GM19455 (cell line): ENCODE results near the gene CASS4.

ENCODE experiments used
- ATAC-seq: cut with Tn5 transposase; IDR thresholded peaks from one replicate; pipeline ENCODE4 v1.9.1; 2021; ENCODE audit not compliant: unreplicated experiment

The CASS4 gene

GRCh38 chr20:56422076-56422823, 10.2 kb downstream of the CASS4 start:
- ATAC-seq, result no peak

DNA sequence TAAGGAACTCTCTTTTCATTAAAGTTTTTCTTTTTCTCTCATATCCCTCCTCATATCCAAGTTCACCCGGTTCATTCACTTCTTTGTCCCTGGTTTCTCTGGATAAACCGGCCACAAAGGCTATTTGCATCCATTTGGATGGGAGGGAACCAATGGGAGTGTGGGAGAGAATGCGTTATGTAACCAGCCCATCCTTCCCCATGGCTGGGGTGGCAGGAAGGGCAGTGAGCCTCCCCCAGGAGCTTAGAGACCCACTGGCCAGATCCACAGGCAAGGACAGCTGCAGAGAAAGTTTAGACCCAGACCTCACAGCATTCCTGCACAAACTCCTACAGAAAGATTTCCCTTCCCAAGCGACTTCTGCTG, 10.7 kb downstream of the CASS4 start:
- no peak for ATAC-seq

DNA sequence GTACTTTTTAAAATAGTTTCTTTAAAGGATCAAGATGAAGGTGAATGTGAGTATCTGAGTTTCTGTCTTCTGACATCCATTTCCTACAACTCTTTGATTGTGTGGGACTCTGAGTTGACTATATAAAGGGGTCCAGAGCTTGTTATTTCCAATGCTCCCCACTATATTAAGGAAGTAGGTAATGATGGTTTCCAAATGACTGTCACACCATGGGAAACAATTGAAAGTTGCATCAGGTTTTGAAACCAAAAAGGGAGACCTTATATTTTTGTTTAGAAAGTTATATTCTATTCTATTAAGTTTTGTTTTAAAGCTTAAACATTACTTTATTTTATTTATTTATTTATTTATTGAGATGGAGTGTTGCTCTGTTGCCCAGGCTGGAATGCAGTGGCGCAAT, 11.2 kb downstream of the CASS4 start:
- ATAC-seq, result no peak

- no peak for ATAC-seq
These were observed 11.8 kb downstream of the CASS4 start for GRCh38 chr20:56423886-56424285.

- no peak for ATAC-seq
These were observed 12.9 kb downstream of the CASS4 start for GRCh38 chr20:56424931-56425330.

GRCh38 chr20:56426026-56426425, 14.0 kb downstream of the CASS4 start:
- no peak for ATAC-seq

GRCh38 chr20:56426926-56427325, 14.9 kb downstream of the CASS4 start:
- no peak for ATAC-seq

DNA sequence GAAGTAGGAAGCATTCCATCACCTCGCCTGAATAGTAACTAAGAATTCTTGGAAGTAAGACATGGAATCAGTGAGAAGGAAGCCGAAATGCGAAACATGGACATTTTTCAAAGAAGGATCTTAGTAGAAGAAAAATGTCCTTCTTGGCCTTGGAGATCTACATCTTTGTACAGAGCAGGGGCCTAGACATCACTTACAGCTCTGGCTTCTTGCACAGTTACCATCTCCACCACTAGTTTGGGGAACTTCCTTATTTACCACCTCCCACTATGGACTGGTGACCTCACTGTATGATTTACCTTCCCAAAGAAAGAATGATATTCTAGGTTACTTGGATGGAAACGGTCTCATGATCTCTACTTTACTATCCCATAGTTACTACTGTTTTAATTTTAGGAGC, 15.7 kb downstream of the CASS4 start:
- ATAC-seq, result no peak

DNA sequence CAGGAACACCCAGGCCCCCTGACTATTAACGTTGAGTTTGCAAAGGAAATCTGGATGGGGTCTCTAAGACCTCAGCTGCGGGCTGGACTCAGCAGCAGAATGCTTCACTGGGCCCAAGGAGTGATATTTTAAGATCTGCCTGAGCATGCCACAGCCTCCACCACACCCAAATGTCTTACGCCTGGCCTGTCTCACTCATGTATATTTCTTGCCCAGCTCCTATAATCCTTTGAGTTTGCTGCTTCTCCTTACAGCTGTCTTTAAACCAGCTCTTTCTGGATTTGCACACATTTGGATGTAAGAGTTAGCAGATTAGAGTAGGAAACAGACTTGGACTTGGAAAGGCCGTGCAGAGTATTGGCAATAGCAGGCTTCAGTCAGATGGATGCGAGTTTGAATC, 16.4 kb downstream of the CASS4 start:
- no peak for ATAC-seq

DNA sequence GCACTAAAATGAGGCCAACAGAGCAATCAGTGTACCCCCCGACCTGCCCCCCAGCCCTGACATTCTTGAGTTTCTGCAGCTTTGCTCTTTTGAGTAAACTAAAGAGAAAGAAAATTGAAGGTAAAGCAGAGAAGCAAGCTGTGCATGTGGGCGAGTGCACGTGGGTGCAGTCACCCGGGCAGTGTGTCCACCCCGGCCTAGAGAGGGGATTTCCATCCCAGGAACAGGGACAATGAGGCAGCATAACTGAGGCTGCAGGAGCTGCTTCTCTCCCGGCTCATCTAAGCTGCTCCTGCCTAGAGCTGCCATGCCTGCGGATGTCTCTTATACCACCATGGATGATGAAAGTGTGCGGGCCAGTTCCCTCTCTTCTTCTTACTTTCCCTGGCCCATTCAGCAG, 16.8 kb downstream of the CASS4 start:
- ATAC-seq, result no peak

GRCh38 chr20:56429502-56429901, 17.4 kb downstream of the CASS4 start:
- ATAC-seq, result no peak

DNA sequence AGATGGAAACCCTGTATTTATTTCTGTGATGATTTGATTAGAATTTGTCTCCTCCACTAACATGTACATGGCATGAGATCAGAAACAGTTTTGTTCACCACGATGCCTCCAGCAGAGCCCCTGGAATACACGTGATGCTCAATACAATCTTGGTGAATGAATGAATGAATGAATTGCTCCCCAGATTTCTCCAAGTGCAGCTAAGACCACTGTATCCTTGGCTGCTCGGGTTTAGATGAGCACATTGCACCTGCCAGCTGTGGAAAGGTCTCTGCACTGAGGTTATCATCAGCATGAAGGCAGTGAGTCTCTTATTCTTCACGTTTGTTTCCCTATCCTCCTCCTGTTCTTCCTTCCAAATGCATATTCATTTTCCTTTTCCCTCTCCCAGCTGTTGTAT, 17.9 kb downstream of the CASS4 start:
- no peak for ATAC-seq

- no peak for ATAC-seq
These were observed 18.4 kb downstream of the CASS4 start for GRCh38 chr20:56430461-56430860.

GRCh38 chr20:56430957-56431356, 18.9 kb downstream of the CASS4 start:
- no peak for ATAC-seq

- no peak for ATAC-seq
These were observed 19.4 kb downstream of the CASS4 start for GRCh38 chr20:56431471-56431870.

DNA sequence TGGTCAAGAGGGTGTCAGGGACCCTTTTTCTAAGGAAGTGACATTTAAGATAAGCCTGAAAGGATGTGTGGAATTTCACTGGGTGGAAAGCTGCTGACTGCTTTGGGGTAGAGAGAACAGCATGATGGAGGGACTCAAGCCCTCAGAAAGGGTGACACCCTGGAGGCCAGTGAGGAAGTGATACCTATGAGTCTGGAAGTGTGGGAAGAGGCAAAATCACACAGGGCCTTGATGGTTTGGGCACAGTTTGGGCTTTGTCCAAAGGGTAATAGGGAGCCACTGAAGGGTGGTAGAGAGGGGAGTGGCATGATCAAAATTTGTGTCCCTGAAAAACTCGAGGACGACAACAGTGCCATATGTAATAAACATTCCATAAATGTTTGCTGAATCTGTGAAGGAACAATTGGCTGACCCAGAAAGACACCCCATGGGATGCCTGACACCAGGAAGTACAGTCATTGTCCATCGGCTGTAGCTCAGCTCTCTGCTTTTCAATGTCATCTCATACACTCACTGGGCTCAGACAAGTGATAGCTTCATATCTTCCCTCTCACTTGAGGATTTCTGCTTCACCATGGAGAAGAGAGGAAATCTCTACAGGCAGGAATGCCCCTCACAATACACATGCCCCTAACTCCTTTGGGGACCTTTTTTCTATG, 21.3 kb downstream of the CASS4 start:
- ATAC-seq, result no peak

DNA sequence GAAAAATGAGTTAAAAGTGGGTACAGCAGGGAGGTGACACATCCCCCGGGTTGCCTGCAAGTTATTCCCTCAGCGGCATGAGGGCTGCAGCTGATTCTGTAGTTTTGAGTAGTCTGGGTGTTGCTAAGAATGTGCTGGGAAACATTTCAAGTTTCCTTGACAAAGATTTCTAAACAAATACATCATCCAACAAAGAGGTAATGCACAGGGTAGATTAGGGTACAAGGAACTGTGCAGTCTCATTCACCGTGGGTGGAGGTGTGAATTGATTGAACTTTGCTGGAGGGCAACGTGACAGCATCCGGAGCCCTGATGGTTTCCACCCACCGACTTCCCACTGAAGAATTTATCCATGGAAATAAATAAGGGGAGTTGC, 21.8 kb downstream of the CASS4 start:
- ATAC-seq, result no peak

- ATAC-seq, result no peak
These were observed 25.3 kb downstream of the CASS4 start for GRCh38 chr20:56437196-56437960.

DNA sequence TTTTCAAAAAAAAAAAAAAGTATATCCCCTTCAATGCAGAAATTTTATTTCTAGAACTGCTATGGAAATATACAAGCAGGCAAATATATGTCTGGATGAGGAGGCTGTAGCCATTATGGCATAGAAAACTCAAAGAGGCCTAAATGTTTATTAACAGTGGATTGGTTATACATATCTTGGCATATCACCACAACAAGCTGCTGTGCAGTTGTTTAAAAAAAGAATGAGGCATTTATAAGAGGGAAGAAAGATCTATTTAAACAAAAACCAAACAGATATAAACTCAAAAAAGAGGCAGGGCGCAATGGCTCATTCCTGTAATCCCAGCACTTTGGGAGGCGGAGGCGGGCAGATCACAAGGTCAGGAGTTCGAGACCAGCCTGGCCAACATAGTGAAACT, 26.2 kb downstream of the CASS4 start:
- ATAC-seq, result no peak

DNA sequence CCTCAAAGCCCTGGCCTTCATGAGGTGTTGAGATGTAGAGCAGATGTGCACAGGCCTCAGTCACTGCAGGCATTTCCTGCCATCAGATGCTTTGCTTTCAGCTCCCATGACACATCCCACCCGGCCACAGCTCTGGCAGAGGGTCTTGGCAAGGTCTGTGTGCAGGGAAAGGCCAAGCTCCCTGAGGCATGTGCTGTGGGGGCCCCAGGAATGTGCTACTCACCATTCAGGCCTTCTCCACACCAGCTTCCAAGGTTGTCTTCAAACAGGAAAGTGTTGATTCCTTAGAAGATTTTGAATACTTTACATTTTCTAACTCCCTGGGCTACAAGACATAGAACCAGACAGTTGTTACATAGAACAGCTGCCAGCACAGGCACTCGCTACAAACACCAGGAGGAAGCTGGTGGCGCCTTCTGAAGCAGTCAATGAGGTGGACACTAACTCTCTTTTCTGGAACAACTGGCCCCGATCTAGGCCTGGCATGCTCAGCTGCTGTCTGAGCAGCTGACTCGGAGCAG, 27.8 kb downstream of the CASS4 start:
- ATAC-seq, result no peak

- no peak for ATAC-seq
These were observed 28.4 kb downstream of the CASS4 start for GRCh38 chr20:56440346-56441007.
